HG03460 (cell line): ENCODE results near the gene NAA80.

Experiments used
- ATAC-seq: cut with Tn5 transposase; IDR thresholded peaks from one replicate; pipeline ENCODE4 v1.9.1; 2021; ENCODE audit not compliant: unreplicated experiment

NAA80 gene, protein sequence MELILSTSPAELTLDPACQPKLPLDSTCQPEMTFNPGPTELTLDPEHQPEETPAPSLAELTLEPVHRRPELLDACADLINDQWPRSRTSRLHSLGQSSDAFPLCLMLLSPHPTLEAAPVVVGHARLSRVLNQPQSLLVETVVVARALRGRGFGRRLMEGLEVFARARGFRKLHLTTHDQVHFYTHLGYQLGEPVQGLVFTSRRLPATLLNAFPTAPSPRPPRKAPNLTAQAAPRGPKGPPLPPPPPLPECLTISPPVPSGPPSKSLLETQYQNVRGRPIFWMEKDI

DNA sequence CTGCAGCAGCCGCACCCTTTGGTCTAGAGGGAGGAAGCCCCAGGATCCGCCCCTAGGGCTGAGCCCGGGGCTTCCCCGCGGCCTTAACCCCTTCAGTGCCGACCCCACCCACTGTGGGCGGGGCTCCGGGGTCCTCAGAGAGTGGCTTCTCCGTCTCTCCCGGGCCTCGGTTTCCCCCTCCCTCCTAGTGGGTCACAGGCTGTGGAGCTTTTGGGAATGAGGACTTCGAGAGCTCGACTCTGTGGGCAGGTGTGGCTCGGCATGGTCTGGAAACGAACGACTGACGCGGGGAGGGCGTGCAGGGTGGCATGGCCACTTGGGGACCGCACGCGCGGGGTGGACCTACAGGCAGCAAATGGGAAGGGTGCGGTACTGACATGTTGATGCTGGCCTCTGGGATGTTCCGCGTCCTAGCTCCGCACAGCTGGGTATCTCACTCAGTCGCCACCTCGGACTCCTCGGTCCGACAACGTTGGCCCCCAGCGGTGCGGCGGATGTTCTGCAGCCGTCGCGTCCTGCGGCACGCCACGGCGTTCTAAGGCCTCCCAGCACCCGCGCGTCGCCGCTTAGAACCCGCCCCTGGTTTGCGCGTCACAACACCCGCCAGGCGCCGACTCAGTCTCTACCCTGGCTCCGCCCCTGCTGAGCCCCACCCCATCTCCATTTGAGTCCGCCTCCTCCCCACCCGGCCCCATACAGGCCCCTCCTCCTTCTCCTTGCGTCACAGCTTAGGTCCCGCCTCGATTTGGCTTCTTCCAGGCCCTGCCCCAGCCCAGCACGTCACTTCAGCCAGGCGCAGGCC lies at the start of gene NAA80, which contains the start of gene HYAL3:
Gene NAA80 (minus strand): TSS at position 570 of the 802 bp plus-strand sequence. CDS start 1,942 bp downstream, outside the sequence.
Gene HYAL3 (minus strand): TSS at position 570 of the 802 bp plus-strand sequence. CDS start 3,803 bp downstream, outside the sequence.
- peak; percentile 82 for ATAC-seq

DNA sequence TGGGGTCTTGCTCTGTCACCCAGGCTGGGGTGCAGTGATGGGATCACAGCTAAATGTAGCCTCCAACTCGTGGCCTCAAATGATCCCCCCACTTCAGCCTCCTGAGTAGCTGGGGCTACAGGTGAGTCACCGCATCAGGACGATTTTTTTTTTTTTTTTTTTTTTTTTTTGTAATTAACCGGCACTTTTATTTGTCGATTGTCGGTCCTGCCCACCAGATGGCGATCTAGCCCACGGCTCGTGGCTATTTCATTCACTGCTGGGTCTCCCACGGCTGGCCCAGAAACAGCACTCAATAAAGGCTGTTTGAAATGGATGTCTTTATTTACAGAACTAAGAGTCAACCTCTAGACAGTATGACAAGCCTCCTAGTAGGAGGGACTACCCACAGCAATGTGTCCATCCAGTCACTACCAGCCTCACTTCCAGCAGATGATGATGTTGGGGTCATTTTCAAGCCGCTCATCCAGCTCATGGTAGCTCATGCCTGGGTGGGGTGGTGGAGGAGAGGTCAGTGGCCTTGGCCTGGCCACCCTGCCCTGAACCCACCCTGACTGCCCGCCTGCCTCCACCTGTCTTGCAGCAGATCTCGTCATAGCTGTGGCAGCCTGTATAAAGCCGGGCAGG lies 48.1 kb upstream of the NAA80 start:
- no peak for ATAC-seq

GRCh38 chr3:50345586-50346234 lies 46.5 kb upstream of the NAA80 start, which contains the start of gene ZMYND10:
Gene ZMYND10, minus strand, starts transcription at chr3:50345732. Its CDS starts 153 bp downstream, at chr3:50345579.
- no peak for ATAC-seq

GRCh38 chr3:50345008-50345407 lies 45.8 kb upstream of the NAA80 start:
- no peak for ATAC-seq

GRCh38 chr3:50342813-50343633 lies 43.8 kb upstream of the NAA80 start:
- ATAC-seq: no peak

- no peak for ATAC-seq
Measured at GRCh38 chr3:50341996-50342650, 42.9 kb upstream of the NAA80 start.

DNA sequence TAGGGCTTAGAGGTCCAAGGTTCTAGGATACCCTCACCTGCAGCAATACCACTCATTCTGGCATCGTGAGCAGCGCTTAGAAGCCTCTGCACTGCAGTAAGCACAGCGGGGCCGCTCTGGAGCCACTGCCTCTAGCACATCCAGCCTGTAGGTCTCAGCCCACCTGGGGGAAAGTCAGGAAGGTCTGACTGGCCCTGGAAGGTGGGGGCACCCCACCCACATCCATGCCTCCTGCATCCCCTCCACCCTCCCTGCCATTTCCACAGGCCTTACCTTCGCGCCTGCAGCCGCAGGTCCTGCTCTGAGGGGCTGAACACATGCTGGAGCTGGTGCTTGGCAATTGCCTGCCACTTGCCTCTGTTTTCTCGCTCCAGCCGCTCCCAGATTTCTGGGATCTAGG lies 42.3 kb upstream of the NAA80 start:
- ATAC-seq: no peak

- ATAC-seq: no peak
Measured at GRCh38 chr3:50340448-50341329, 41.5 kb upstream of the NAA80 start, which contains the start of gene RASSF1. Gene RASSF1, minus strand, starts transcription at chr3:50340836. Its CDS starts 31 bp downstream, at chr3:50340805.

DNA sequence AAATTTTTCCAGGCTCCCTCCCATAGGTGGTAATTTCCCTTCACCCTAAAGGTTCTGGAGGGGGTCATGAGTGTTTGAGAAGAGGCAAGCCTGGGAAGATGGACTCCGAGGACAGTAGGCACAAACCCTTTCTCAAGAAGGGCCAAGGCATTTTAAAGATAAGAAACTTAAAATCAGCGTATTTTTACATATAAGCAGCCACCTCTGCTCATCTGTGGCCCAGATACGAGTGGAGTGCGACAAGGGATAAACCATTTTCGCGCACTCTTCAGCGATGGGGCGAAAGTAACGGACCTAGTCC lies 40.9 kb upstream of the NAA80 start:
- ATAC-seq: no peak

DNA sequence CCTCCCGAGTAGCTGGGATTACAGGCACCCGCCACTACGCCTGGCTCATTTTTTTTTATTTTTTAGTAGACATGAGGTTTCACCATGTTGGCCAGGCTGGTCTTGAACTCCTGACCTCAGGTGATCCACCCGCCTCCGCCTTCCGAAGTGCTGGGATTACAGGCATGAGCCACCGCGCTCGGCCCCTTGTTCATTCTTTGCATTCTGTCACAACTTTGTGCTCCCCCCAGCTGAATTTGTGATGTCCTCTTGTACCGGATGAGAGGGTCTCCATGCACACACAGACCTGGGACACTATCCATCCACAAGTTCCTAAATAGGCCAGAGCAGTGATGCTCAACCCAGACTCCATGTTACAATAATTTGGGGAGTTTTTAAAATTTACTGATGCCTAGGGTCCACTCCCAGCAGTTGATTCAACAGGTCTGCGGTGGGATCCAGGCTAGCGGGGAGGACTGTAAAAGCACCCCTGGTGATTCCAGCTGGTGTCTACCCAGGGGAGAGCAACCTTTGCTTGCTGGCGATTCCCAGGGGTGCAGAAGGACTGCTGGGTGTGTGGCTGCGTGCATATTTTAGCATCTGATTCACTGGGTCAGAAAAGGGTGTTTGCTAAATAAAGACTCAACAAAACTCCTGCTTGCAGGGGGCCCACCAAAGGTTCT lies 40.4 kb upstream of the NAA80 start:
- ATAC-seq: no peak

DNA sequence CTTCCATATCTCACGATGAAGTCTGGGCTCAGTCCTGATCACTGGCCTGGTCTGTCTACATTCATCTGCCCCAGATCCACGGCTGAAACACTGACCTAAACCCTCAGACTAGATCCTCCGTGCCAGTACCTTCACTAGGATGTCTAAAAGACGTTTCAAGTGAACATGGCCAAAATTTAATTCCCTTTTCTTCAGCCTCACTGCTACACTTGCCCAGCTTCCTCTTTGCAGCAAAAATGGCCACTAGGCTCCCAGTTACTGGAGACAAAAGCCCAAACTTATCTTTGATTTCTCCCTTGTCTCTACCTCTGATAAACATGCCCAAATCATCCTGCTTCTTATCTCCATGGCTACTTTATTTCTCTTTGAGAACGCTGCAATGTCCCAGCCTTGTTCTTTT lies 39.8 kb upstream of the NAA80 start:
- ATAC-seq: no peak

GRCh38 chr3:50337175-50337861 lies 38.1 kb upstream of the NAA80 start:
- ATAC-seq: peak; percentile 66

- peak; percentile 30 for ATAC-seq
Measured at GRCh38 chr3:50336452-50337174, 37.4 kb upstream of the NAA80 start.

DNA sequence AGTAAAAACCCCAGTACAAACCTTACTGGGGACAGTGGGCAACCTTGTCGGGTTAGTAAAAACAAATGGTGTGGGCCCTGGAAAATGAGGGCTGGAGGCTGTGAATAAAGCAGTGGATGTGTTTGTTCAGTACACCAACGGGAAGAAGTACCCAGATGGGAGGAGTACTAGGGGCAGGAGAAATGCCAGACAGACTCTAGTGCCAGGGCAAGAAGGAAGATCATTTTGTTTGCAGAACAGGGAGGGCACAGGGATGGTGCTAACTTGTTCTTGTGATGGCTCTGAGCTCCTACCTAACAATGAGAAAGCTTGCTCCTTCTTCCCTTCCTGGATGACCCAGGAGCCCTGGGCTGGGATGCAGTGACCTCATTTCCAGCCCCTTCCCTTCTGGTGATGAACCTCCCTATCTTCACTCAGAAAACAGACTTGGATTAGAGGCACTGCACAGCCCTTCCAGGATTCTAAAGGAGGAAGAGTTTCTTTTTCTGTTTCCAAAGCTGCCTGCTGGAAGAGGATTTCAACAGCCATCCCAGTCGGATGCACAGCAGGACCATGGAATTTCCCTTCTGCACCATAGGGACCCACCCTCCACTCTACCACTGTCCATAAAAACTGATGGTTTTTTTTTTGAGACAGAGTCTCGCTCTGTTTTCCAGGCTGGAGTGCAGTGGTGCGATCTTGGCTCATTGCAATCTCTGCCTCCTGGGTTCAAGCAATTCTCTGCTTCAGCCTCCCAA lies 35.3 kb upstream of the NAA80 start:
- ATAC-seq: no peak

GRCh38 chr3:50333744-50334328 lies 34.6 kb upstream of the NAA80 start:
- ATAC-seq: no peak

- no peak for ATAC-seq
Measured at GRCh38 chr3:50331364-50331907, 32.2 kb upstream of the NAA80 start.
